Osteoblast (primary cell): Measurements from ENCODE around the gene GATAD2A. TPM values are rescaled to one million over a fixed set of nuclear protein-coding genes. Genes with fewer than 3 reads are reported as not detected.

ENCODE experiments used
- DNase-seq: peaks from one replicate; pipeline ENCODE4 v3.0.0; 2011; ENCODE audit warnings: low spot score, mixed read lengths; ENCODE audit not compliant: insufficient read length; ENCODE audit errors: missing footprints
- H2AFZ ChIP-seq: 2 replicates; pipeline ENCODE4 v1.6.0; 2011; ENCODE audit warnings: mild to moderate bottlenecking, low read length
- H3K27ac ChIP-seq: 2 replicates; pipeline ENCODE4 v1.5.1; 2011; ENCODE audit warnings: mild to moderate bottlenecking, low read depth, low read length, moderate library complexity
- H3K27me3 ChIP-seq: 2 replicates; pipeline ENCODE4 v1.6.0; 2012; ENCODE audit warnings: mild to moderate bottlenecking, control low read depth, inconsistent platforms, low read length, moderate library complexity; ENCODE audit not compliant: insufficient read depth
- H3K36me3 ChIP-seq: 2 replicates; pipeline ENCODE4 v1.5.1; 2011; ENCODE audit warnings: mild to moderate bottlenecking, low read length, control low read depth, moderate library complexity; ENCODE audit not compliant: insufficient read depth
- H3K4me1 ChIP-seq: 2 replicates; pipeline ENCODE4 v1.5.1; 2011; ENCODE audit warnings: mild to moderate bottlenecking, low read length, control low read depth, moderate library complexity; ENCODE audit not compliant: insufficient read depth
- H3K4me2 ChIP-seq: 2 replicates; pipeline ENCODE4 v1.6.0; 2011; ENCODE audit warnings: mild to moderate bottlenecking, low read length; ENCODE audit not compliant: insufficient read depth
- H3K4me3 ChIP-seq: fragments of 200-600 bp; sonication (generic); 3 replicates; pipeline ENCODE4 v1.5.1; 2012; ENCODE audit warnings: mild to moderate bottlenecking, low read length, inconsistent platforms; ENCODE audit not compliant: insufficient read depth
- H3K79me2 ChIP-seq: 2 replicates; pipeline ENCODE4 v1.6.0; 2012; ENCODE audit warnings: mild to moderate bottlenecking, low read length, control low read depth, inconsistent platforms; ENCODE audit not compliant: insufficient read depth
- H3K9me3 ChIP-seq: 2 replicates; pipeline ENCODE4 v1.5.1; 2011; ENCODE audit warnings: low read depth, low read length, control low read depth
- H4K20me1 ChIP-seq: 2 replicates; pipeline ENCODE4 v1.6.0; 2012; ENCODE audit warnings: mild to moderate bottlenecking, low read length, control low read depth; ENCODE audit not compliant: insufficient read depth
- total RNA-seq: library from RNA; depleted of rRNA; stranded (reverse); fragments of >200 nt; gene quantifications from 2 replicates; pipeline ENCODE4 v1.2.3, GENCODE V29; 2012
- TF ChIP-seq, protein P1 (sequence below): IDR thresholded peaks from 2 replicates; pipeline ENCODE4 v1.5.1; 2011; ENCODE audit warnings: mild to moderate bottlenecking, low read depth, low read length, moderate library complexity; ENCODE audit errors: extremely low read depth

The GATAD2A gene
- total RNA-seq, 1 donor, result 48.9 TPM

DNA sequence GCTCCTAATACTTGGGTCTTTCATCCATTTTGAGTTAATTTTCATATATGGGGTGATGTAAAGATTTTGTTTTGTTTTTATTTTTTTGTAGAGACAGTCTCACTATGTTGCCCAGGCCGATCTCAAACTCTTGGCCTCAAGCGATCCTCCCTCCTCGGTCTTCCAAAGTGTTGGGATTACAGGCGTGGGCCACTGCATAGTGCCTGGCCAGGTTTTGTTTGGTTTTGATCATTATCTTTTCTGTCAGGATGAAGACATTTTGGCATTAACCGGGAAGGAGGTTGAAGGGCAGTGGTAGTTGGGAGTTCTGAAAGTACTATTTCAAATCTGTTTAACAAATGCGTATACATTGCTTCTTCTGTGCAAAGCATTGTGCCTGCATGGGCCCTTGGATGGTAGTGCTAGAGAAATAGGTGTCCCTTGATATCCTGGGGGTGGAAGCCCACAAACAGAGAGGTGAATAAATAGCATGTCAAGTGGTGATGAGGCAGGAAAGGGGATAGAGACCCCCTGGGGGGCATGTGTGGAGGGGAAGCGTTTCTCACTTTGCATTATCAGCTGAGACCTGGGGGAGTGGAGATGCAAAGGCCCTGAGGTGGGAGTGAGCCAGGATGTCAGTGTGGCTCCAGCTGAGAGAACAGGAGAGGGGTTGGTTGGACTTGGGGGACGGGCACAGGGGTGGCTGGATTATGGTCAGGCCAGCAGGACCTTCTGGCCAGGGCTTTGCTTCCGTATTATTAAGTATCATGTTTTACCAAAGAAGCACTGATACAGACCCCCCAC lies 41.4 kb downstream of the GATAD2A start:
- H3K27ac ChIP-seq, result no peak overlapping the region
- no peak overlapping the region for H3K4me3 ChIP-seq
- H3K27me3 ChIP-seq, result no peaks in the 10 kb centered on the region
- H3K79me2 ChIP-seq, result peaks cover 98% of the 10 kb centered on the region
- H3K4me1 ChIP-seq, result peaks cover 9% of the 10 kb centered on the region
- TF ChIP-seq, protein P1, sequence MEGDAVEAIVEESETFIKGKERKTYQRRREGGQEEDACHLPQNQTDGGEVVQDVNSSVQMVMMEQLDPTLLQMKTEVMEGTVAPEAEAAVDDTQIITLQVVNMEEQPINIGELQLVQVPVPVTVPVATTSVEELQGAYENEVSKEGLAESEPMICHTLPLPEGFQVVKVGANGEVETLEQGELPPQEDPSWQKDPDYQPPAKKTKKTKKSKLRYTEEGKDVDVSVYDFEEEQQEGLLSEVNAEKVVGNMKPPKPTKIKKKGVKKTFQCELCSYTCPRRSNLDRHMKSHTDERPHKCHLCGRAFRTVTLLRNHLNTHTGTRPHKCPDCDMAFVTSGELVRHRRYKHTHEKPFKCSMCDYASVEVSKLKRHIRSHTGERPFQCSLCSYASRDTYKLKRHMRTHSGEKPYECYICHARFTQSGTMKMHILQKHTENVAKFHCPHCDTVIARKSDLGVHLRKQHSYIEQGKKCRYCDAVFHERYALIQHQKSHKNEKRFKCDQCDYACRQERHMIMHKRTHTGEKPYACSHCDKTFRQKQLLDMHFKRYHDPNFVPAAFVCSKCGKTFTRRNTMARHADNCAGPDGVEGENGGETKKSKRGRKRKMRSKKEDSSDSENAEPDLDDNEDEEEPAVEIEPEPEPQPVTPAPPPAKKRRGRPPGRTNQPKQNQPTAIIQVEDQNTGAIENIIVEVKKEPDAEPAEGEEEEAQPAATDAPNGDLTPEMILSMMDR, result no peak
- DNase-seq, result no peak
- no peak overlapping the region for H2AFZ ChIP-seq
- no peak overlapping the region for H3K4me2 ChIP-seq
- H3K36me3 ChIP-seq, result no peaks in the 10 kb centered on the region
- no peaks in the 10 kb centered on the region for H3K9me3 ChIP-seq
- peaks cover 59% of the 10 kb centered on the region for H4K20me1 ChIP-seq

DNA sequence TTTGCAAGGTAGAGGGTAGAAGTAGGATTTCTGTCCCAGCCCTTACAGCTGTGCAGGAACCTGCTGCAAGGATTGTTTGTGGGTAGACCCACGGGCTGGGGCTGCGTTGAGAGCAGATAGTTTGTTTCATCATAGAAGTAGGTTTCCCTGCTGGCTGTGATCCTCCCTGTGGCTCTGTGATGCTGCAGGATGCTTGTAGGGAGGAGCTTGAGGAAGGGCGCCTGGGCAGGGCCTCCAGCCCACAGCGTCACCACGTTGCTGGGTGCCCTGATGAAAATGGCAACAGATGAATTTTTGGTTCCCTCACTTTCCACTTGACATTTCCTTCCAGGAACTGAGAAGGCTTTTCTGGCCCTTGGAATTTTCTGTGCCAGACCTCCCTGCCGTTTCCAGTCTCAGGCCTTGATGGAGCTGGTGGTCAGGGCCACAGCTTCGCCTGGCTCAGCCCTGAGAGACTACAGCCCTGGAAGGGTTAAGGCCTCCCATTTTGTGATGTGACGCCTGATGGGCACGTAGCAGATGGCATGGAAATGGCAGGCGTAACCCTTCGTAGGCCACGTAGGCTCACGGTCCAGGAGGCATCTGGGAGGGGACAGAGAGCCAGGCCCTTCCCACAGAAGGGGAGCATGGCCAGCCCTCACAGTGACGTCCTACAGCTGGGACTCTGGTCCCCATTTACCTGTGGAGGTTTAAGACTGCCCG lies 42.2 kb downstream of the GATAD2A start:
- Histone ChIP-seq H3K4me2 (no peak overlapping the region), H3K79me2 (peaks cover 98% of the 10 kb centered on the region), H3K27me3 (no peaks in the 10 kb centered on the region), H3K9me3 (no peaks in the 10 kb centered on the region), H2AFZ (no peak overlapping the region), H4K20me1 (peaks cover 62% of the 10 kb centered on the region), H3K36me3 (no peaks in the 10 kb centered on the region), H3K27ac (no peak overlapping the region), H3K4me1 (peaks cover 9% of the 10 kb centered on the region), H3K4me3 (no peak overlapping the region)
- no peak for DNase-seq
- TF ChIP-seq, protein P1, result no peak

DNA sequence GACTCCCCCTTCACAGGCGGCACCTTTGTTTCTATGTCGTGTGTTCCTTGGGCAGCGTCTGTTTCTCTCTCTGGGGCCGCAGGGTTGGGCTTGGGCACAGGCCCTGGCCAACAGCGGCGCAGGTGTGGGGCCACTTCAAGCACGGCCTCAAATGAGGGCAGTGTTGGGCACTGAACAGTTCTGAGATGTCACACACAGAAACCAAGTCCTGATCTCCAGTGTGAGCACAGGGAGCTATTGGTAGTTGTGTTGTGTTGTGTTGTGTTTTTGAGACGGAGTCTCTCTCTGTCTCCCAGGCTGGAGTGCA lies 42.7 kb downstream of the GATAD2A start:
- peaks cover 98% of the 10 kb centered on the region for H3K79me2 ChIP-seq
- H4K20me1 ChIP-seq, result peaks cover 62% of the 10 kb centered on the region
- no peaks in the 10 kb centered on the region for H3K9me3 ChIP-seq
- no peak for DNase-seq
- peaks cover 9% of the 10 kb centered on the region for H3K4me1 ChIP-seq
- no peak overlapping the region for H2AFZ ChIP-seq
- H3K4me2 ChIP-seq, result no peak overlapping the region
- no peaks in the 10 kb centered on the region for H3K36me3 ChIP-seq
- no peaks in the 10 kb centered on the region for H3K27me3 ChIP-seq
- TF ChIP-seq, protein P1, result no peak
- no peak overlapping the region for H3K27ac ChIP-seq
- H3K4me3 ChIP-seq, result no peak overlapping the region
